Kidney (tissue), 14 donors: Measurements from ENCODE around the gene CACNB2. TPM values are rescaled to one million over a fixed set of nuclear protein-coding genes. Genes with fewer than 3 reads are reported as not detected.

Experiments
- DNase-seq, 5 donors: peaks; one replicate each; pipeline ENCODE4 v3.0.0-alpha.2; 2013 to 2020
- FAIRE-seq: peaks from 2 replicates; lab custom pipeline; 2012; peaks lifted over from hg19 to GRCh38; lab: Jason Lieb, UNC
- H3K27ac ChIP-seq, 2 donors: one replicate each; pipeline ENCODE4 v1.7.0; 2013; ENCODE audit warnings: low read depth in 2 of 2, low read length in 2 of 2, inconsistent platforms in 1 of 2
- H3K27me3 ChIP-seq: one replicate; pipeline ENCODE4 v1.7.1; 2013; ENCODE audit warnings: low read length, inconsistent platforms; ENCODE audit not compliant: control insufficient read depth, insufficient read depth
- H3K36me3 ChIP-seq, 3 donors: one replicate each; pipeline versions ENCODE4 v1.7.0 to v1.7.1; 2013; ENCODE audit warnings: low read length in 3 of 3, control low read depth in 1 of 3, inconsistent platforms in 1 of 3; ENCODE audit not compliant: insufficient read depth in 3 of 3, control insufficient read depth in 2 of 3
- H3K4me1 ChIP-seq, 3 donors: one replicate each; pipeline versions ENCODE4 v1.7.0 to v1.7.1; 2013; ENCODE audit warnings: low read length in 3 of 3, inconsistent platforms in 1 of 3, low read depth in 1 of 3; ENCODE audit not compliant: control insufficient read depth in 2 of 3, insufficient read depth in 2 of 3
- H3K4me3 ChIP-seq, 3 donors: one replicate each; pipeline versions ENCODE4 v1.7.0 to v1.8.1; 2013; ENCODE audit warnings: low read length in 3 of 3, control low read depth in 1 of 3, inconsistent platforms in 1 of 3
- H3K9ac ChIP-seq, 3 donors: one replicate each; pipeline versions ENCODE4 v1.7.0 to v1.7.1; 2013; ENCODE audit warnings: low read length in 3 of 3, control low read depth in 1 of 3, inconsistent platforms in 1 of 3
- H3K9me3 ChIP-seq, 3 donors: one replicate each; pipeline versions ENCODE4 v1.7.0 to v1.7.1; 2013; ENCODE audit warnings: low read length in 3 of 3, control low read depth in 1 of 3, inconsistent platforms in 1 of 3; ENCODE audit not compliant: control insufficient read depth in 2 of 3, insufficient read depth in 1 of 3
- CTCF ChIP-seq: IDR thresholded peaks from 3 replicates; pipeline ENCODE4 v1.5.1; 2012; ENCODE audit warnings: mild to moderate bottlenecking, moderate library complexity, borderline replicate concordance; ENCODE audit not compliant: insufficient read depth; ENCODE audit errors: extremely low read depth
- intact Hi-C: fragments of 100-400 bp; cut with DNase I; formaldehyde crosslinking; loops from one replicate; pipeline ENCODE4 v1.11.1; 2022
- polyA plus RNA-seq: library from polyadenylated mRNA; stranded (reverse); fragments of 350-450 nt; fragmentation: Illumina TruSeq; extraction: RNeasy Lipid Tissue Mini Kit (QIAGEN cat#74804); gene quantifications from one replicate; pipeline ENCODE4 v1.2.3, GENCODE V29; 2014; ENCODE audit warnings: low read depth, low replicate concordance; ENCODE audit not compliant: insufficient read depth
- total RNA-seq: library from RNA; stranded (reverse); fragmentation: NEBNext Ultra II Directional; extraction: Animal tissue kit (Norgen Biotek cat#: 25700); gene quantifications from one replicate; pipeline ENCODE4 v1.2.1, GENCODE V29; 2021
- donor health status: control.
- donor health status: control.
- donor health status: control.
- donor health status: control.
- donor health status: control.
- donor health status: DM: yes; HTN: yes; CAD: no.
- donor health status: Normal renal cell carcinoma (clear cell type).

CACNB2 gene
- total and polyA plus RNA-seq, 2 donors from 2014 or later: 2.8 TPM

GRCh38 chr10:18460032-18460431 lies 319.8 kb downstream of the CACNB2 start:
- H3K27me3 ChIP-seq: no peaks in the 10 kb centered on the region
- no peak overlapping the region for H3K9ac ChIP-seq
- no peak for TF ChIP-seq CTCF
- no peak for FAIRE-seq
- no peaks in the 10 kb centered on the region for H3K9me3 ChIP-seq
- H3K4me1 ChIP-seq: no peaks in the 10 kb centered on the region
- H3K27ac ChIP-seq: no peak overlapping the region
- no peak for DNase-seq
- no peaks in the 10 kb centered on the region for H3K36me3 ChIP-seq
- intact Hi-C loops: no loop called here
- no peak overlapping the region for H3K4me3 ChIP-seq

GRCh38 chr10:18463673-18464211 lies 323.5 kb downstream of the CACNB2 start:
- H3K27me3 ChIP-seq: no peaks in the 10 kb centered on the region
- FAIRE-seq (no peak), DNase-seq (no peak)
- H3K27ac ChIP-seq: no peak overlapping the region
- H3K36me3 ChIP-seq: no peaks in the 10 kb centered on the region
- no peak for TF ChIP-seq CTCF
- intact Hi-C loops: no loop called here
- H3K9ac ChIP-seq: no peak overlapping the region
- no peak overlapping the region for H3K4me3 ChIP-seq
- no peaks in the 10 kb centered on the region for H3K4me1 ChIP-seq
- H3K9me3 ChIP-seq: no peaks in the 10 kb centered on the region

GRCh38 chr10:18469125-18469524 lies 328.9 kb downstream of the CACNB2 start:
- DNase-seq: no peak
- Histone ChIP-seq H3K36me3 (no peaks in the 10 kb centered on the region), H3K9me3 (no peaks in the 10 kb centered on the region), H3K27me3 (no peaks in the 10 kb centered on the region), H3K27ac (no peak overlapping the region), H3K4me1 (no peaks in the 10 kb centered on the region), H3K9ac (no peak overlapping the region), H3K4me3 (no peak overlapping the region)
- no peak for FAIRE-seq
- intact Hi-C loops: no loop called here
- TF ChIP-seq CTCF: no peak

GRCh38 chr10:18472977-18473376 lies 332.8 kb downstream of the CACNB2 start:
- Histone ChIP-seq H3K27ac (peak overlapping the region; percentile 19 to 23), H3K9ac (no peak overlapping the region), H3K27me3 (no peaks in the 10 kb centered on the region), H3K4me3 (no peak overlapping the region), H3K36me3 (no peaks in the 10 kb centered on the region), H3K4me1 (no peaks in the 10 kb centered on the region), H3K9me3 (no peaks in the 10 kb centered on the region)
- peak in 1 of 5 donors; percentile 13 for DNase-seq
- intact Hi-C loops: no loop called here
- peak; percentile 36 for TF ChIP-seq CTCF
- no peak for FAIRE-seq
